Mesenchymal stem cell (in vitro differentiated cells and primary cell): Measurements from ENCODE around the gene RAD51B.
A peak's percentile ranks its signal among the peaks of the same experiment; 100 is the strongest.

ENCODE experiments used
- DNase-seq: peaks from one replicate; pipeline ENCODE4 v3.0.0-alpha.2; 2013
- H2AFZ ChIP-seq: one replicate; pipeline ENCODE4 v1.6.1; 2013; ENCODE audit warnings: low read depth, mild to moderate bottlenecking, control low read depth, inconsistent platforms, low read length, moderate library complexity
- H2AK5ac ChIP-seq: 2 replicates; pipeline ENCODE4 v1.6.1; 2013; ENCODE audit warnings: low read length, moderate library complexity, mild to moderate bottlenecking, inconsistent platforms; ENCODE audit not compliant: severe bottlenecking
- H2BK120ac ChIP-seq: one replicate; pipeline ENCODE4 v1.6.1; 2013; ENCODE audit warnings: low read depth, mild to moderate bottlenecking, inconsistent platforms, low read length, moderate library complexity
- H2BK12ac ChIP-seq, 2 experiments: one replicate each; pipeline ENCODE4 v1.6.1; 2013; ENCODE audit warnings: inconsistent platforms in 2 of 2, low read length in 2 of 2, mild to moderate bottlenecking in 2 of 2, moderate library complexity in 2 of 2, control low read depth in 1 of 2
- H2BK15ac ChIP-seq: one replicate; pipeline ENCODE4 v1.6.1; 2013; ENCODE audit warnings: mild to moderate bottlenecking, low read depth, inconsistent platforms; ENCODE audit not compliant: poor library complexity, severe bottlenecking
- H2BK5ac ChIP-seq: 2 replicates; pipeline ENCODE4 v1.6.1; 2013; ENCODE audit warnings: low read depth, mild to moderate bottlenecking, low read length, control low read depth, inconsistent platforms; ENCODE audit not compliant: poor library complexity, severe bottlenecking
- H3K14ac ChIP-seq, 2 experiments: one replicate each; pipeline ENCODE4 v1.6.1; 2013; ENCODE audit warnings: inconsistent platforms in 2 of 2, low read length in 2 of 2, control low read depth in 1 of 2, mild to moderate bottlenecking in 1 of 2, moderate library complexity in 1 of 2
- H3K18ac ChIP-seq, 2 experiments: one replicate each; pipeline ENCODE4 v1.6.1; 2013; ENCODE audit warnings: inconsistent platforms in 2 of 2, low read length in 2 of 2, control low read depth in 1 of 2, low read depth in 1 of 2, mild to moderate bottlenecking in 1 of 2
- H3K23ac ChIP-seq, 2 experiments: one replicate each; pipeline ENCODE4 v1.6.1; 2013; ENCODE audit warnings: inconsistent platforms in 2 of 2, low read length in 2 of 2, mild to moderate bottlenecking in 2 of 2, moderate library complexity in 2 of 2, control low read depth in 1 of 2
- H3K27ac ChIP-seq: 2 replicates; pipeline ENCODE4 v1.5.1; 2013; ENCODE audit warnings: mild to moderate bottlenecking, moderate library complexity, low read length, control low read depth, inconsistent platforms; ENCODE audit not compliant: poor library complexity, severe bottlenecking
- H3K27me3 ChIP-seq, 2 experiments: 2 replicates each; pipeline versions ENCODE4 v1.6.1 to v1.7.0; 2013; ENCODE audit warnings: low read length in 2 of 2, mild to moderate bottlenecking in 2 of 2, moderate library complexity in 2 of 2, control low read depth in 1 of 2, inconsistent platforms in 1 of 2; ENCODE audit not compliant: control insufficient read depth in 1 of 2, insufficient read depth in 1 of 2
- H3K36me3 ChIP-seq, 2 experiments: 2 replicates each; pipeline versions ENCODE4 v1.6.1 to v1.7.0; 2013; ENCODE audit warnings: low read length in 2 of 2, control low read depth in 1 of 2, inconsistent platforms in 1 of 2, low read depth in 1 of 2, mild to moderate bottlenecking in 1 of 2; ENCODE audit not compliant: insufficient read depth in 2 of 2, control insufficient read depth in 1 of 2
- H3K4ac ChIP-seq, 2 experiments: one replicate each; pipeline ENCODE4 v1.6.1; 2013; ENCODE audit warnings: inconsistent platforms in 2 of 2, low read length in 2 of 2, mild to moderate bottlenecking in 2 of 2, moderate library complexity in 2 of 2, control low read depth in 1 of 2, low read depth in 1 of 2
- H3K4me1 ChIP-seq: 2 replicates; pipeline ENCODE4 v1.6.1; 2013; ENCODE audit warnings: low read depth, low read length, control low read depth; ENCODE audit not compliant: control insufficient read depth, insufficient read depth
- H3K4me2 ChIP-seq: 2 replicates; pipeline ENCODE4 v1.6.1; 2013; ENCODE audit warnings: low read length, mild to moderate bottlenecking, inconsistent platforms; ENCODE audit not compliant: poor library complexity, severe bottlenecking
- H3K4me3 ChIP-seq, 2 experiments: 2 replicates each; pipeline versions ENCODE4 v1.5.1 to v1.7.0; 2013; ENCODE audit warnings: low read length in 2 of 2, mild to moderate bottlenecking in 2 of 2, control low read depth in 1 of 2, low read depth in 1 of 2; ENCODE audit not compliant: insufficient read depth in 1 of 2
- H3K79me1 ChIP-seq: replicated peaks from 2 replicates; pipeline ENCODE4 v1.6.1; 2013; ENCODE audit warnings: mild to moderate bottlenecking, control low read depth, low read length, inconsistent platforms; ENCODE audit not compliant: poor library complexity, severe bottlenecking
- H3K9ac ChIP-seq: 2 replicates; pipeline ENCODE4 v1.7.0; 2013; ENCODE audit warnings: mild to moderate bottlenecking, low read length, moderate library complexity
- H3K9me3 ChIP-seq: 2 replicates; pipeline ENCODE4 v1.7.0; 2013; ENCODE audit warnings: mild to moderate bottlenecking, low read length; ENCODE audit not compliant: control insufficient read depth
- H4K8ac ChIP-seq: one replicate; pipeline ENCODE4 v1.6.1; 2013; ENCODE audit warnings: inconsistent platforms, mild to moderate bottlenecking, low read length, moderate library complexity
- H4K91ac ChIP-seq: one replicate; pipeline ENCODE4 v1.6.1; 2013; ENCODE audit warnings: mild to moderate bottlenecking, low read length, inconsistent platforms
- WGBS: methylation state at CpG from one replicate; pipeline ENCODE4 v1.1.7; 2013; ENCODE audit warnings: mixed read lengths; 5-methylcytosine and 5-hydroxymethylcytosine counted together

Gene RAD51B

GRCh38 chr14:68506021-68506644 lies 686.6 kb downstream of the RAD51B start:
- 56% methylated on average over 17 of the region's 17 CpGs for WGBS
- H4K8ac ChIP-seq = peak overlapping the region; percentile 94
- no peaks in the 10 kb centered on the region for H3K36me3 ChIP-seq

GRCh38 chr14:68506645-68507419 lies 687.3 kb downstream of the RAD51B start:
- Histone ChIP-seq H4K91ac (peak overlapping the region; percentile 94), H2BK5ac (no peak overlapping the region), H3K27me3 (no peaks in the 10 kb centered on the region), H3K18ac (peak overlapping the region; percentile 94 to 97), H3K23ac (peak overlapping the region in 1 of 2 experiments; percentile 54), H2BK15ac (peak overlapping the region; percentile 61), H3K4ac (peak overlapping the region; percentile 57 to 82), H3K4me3 (no peak overlapping the region), H3K9ac (no peak overlapping the region), H4K8ac (peak overlapping the region; percentile 94), H2BK120ac (peak overlapping the region; percentile 19), H2AFZ (no peak overlapping the region), H3K14ac (peak overlapping the region in 1 of 2 experiments; percentile 75), H3K27ac (no peak overlapping the region), H2BK12ac (peak overlapping the region; percentile 89 to 90), H2AK5ac (peak overlapping the region; percentile 8), H3K4me2 (no peak overlapping the region), H3K4me1 (peaks cover 8% of the 10 kb centered on the region), H3K36me3 (no peaks in the 10 kb centered on the region), H3K9me3 (no peaks in the 10 kb centered on the region), H3K79me1 (no peaks in the 10 kb centered on the region)
- 80% methylated on average over 10 of the region's 11 CpGs for WGBS
- no peak for DNase-seq

More at GRCh38 chr14:68506021-68506644, 686.6 kb downstream of the RAD51B start:
- Histone ChIP-seq H3K27me3 (no peaks in the 10 kb centered on the region), H3K79me1 (no peaks in the 10 kb centered on the region), H4K91ac (peak overlapping the region; percentile 94), H2BK12ac (peak overlapping the region; percentile 89 to 90), H3K9me3 (no peaks in the 10 kb centered on the region), H2BK120ac (peak overlapping the region; percentile 19), H2AK5ac (peak overlapping the region; percentile 8), H3K27ac (peak overlapping the region; percentile 18), H3K4me1 (peaks cover 11% of the 10 kb centered on the region), H3K18ac (peak overlapping the region; percentile 94 to 97), H3K4me2 (no peak overlapping the region), H3K4me3 (no peak overlapping the region), H3K23ac (no peak overlapping the region), H2BK5ac (no peak overlapping the region), H2BK15ac (peak overlapping the region; percentile 61), H3K9ac (peak overlapping the region; percentile 53), H3K14ac (peak overlapping the region in 1 of 2 experiments; percentile 75), H3K4ac (peak overlapping the region; percentile 75 to 82), H2AFZ (peak overlapping the region; percentile 33)
- DNase-seq = peak; percentile 56

- Histone ChIP-seq H2BK15ac (peak overlapping the region; percentile 88), H3K9me3 (no peaks in the 10 kb centered on the region), H3K4me1 (peaks cover 8% of the 10 kb centered on the region), H2BK12ac (peak overlapping the region; percentile 64 to 94), H4K8ac (peak overlapping the region; percentile 3), H3K36me3 (no peaks in the 10 kb centered on the region), H3K79me1 (no peaks in the 10 kb centered on the region), H2AFZ (no peak overlapping the region), H3K4me3 (no peak overlapping the region), H2BK120ac (peak overlapping the region; percentile 9), H3K27me3 (no peaks in the 10 kb centered on the region), H3K4ac (peak overlapping the region; percentile 20 to 30), H3K27ac (no peak overlapping the region), H3K4me2 (no peak overlapping the region), H2AK5ac (no peak overlapping the region), H3K9ac (no peak overlapping the region), H3K23ac (no peak overlapping the region), H4K91ac (peak overlapping the region; percentile 55), H2BK5ac (no peak overlapping the region), H3K18ac (peak overlapping the region; percentile 72 to 79), H3K14ac (no peak overlapping the region)
- no peak for DNase-seq
- 97% methylated on average over 10 of the region's 10 CpGs for WGBS
These were observed 688.0 kb downstream of the RAD51B start for GRCh38 chr14:68507544-68508081.

- no peak overlapping the region for H2AK5ac ChIP-seq
- peak overlapping the region; percentile 86 for H2BK120ac ChIP-seq
- peak overlapping the region; percentile 30 to 95 for H3K4ac ChIP-seq
- H3K23ac ChIP-seq = no peak overlapping the region
- no peak for DNase-seq
- WGBS = 100% methylated on average over 2 of the region's 2 CpGs
- no peaks in the 10 kb centered on the region for H3K36me3 ChIP-seq
- no peak overlapping the region for H3K4me2 ChIP-seq
- no peak overlapping the region for H3K4me3 ChIP-seq
- peaks cover 8% of the 10 kb centered on the region for H3K4me1 ChIP-seq
- H3K27me3 ChIP-seq = no peaks in the 10 kb centered on the region
- peak overlapping the region; percentile 95 for H4K8ac ChIP-seq
- no peaks in the 10 kb centered on the region for H3K79me1 ChIP-seq
- H2BK12ac ChIP-seq = peak overlapping the region; percentile 64 to 94
- H3K9ac ChIP-seq = no peak overlapping the region
- no peak overlapping the region for H2BK5ac ChIP-seq
- H3K14ac ChIP-seq = peak overlapping the region in 1 of 2 experiments; percentile 14
- H4K91ac ChIP-seq = peak overlapping the region; percentile 93
- peak overlapping the region; percentile 60 for H2BK15ac ChIP-seq
- no peak overlapping the region for H2AFZ ChIP-seq
- no peaks in the 10 kb centered on the region for H3K9me3 ChIP-seq
- H3K18ac ChIP-seq = peak overlapping the region; percentile 42 to 81
- no peak overlapping the region for H3K27ac ChIP-seq
These were observed 689.0 kb downstream of the RAD51B start for GRCh38 chr14:68508581-68508980.
